NCI-H146 treated with DMSO at 0.1 percent for 48 hours (cell line): Measurements from ENCODE around the gene PLB1.

Experiments
- DNase-seq: peaks from one replicate; lab custom pipeline; 2025; ENCODE audit not compliant: unreplicated experiment; lab: John Stamatoyannopoulos, UW

Gene PLB1

GRCh38 chr2:28496781-28497180 lies 921 bp downstream of the PLB1 start:
- DNase-seq: no peak

- no peak for DNase-seq
These were observed 1.3 kb downstream of the PLB1 start for GRCh38 chr2:28497206-28497605.

GRCh38 chr2:28499282-28499681 lies 3.4 kb downstream of the PLB1 start:
- no peak for DNase-seq

- DNase-seq: no peak
These were observed 9.5 kb downstream of the PLB1 start for GRCh38 chr2:28505361-28505760.

GRCh38 chr2:28506112-28506910 lies 10.5 kb downstream of the PLB1 start:
- DNase-seq: no peak

GRCh38 chr2:28507796-28508764 lies 12.2 kb downstream of the PLB1 start:
- peak; percentile 81 for DNase-seq

- no peak for DNase-seq
These were observed 13.5 kb downstream of the PLB1 start for GRCh38 chr2:28509361-28509760.

GRCh38 chr2:28510184-28510583 lies 14.3 kb downstream of the PLB1 start:
- DNase-seq: no peak

GRCh38 chr2:28511871-28512606 lies 16.2 kb downstream of the PLB1 start:
- no peak for DNase-seq

GRCh38 chr2:28512607-28512965 lies 16.7 kb downstream of the PLB1 start:
- DNase-seq: no peak

- no peak for DNase-seq
These were observed 17.2 kb downstream of the PLB1 start for GRCh38 chr2:28513097-28513496.

GRCh38 chr2:28515176-28515751 lies 19.4 kb downstream of the PLB1 start:
- DNase-seq: no peak

- no peak for DNase-seq
These were observed 20.6 kb downstream of the PLB1 start for GRCh38 chr2:28516430-28516829.

- no peak for DNase-seq
These were observed 21.1 kb downstream of the PLB1 start for GRCh38 chr2:28516950-28517349.

GRCh38 chr2:28521663-28522062 lies 25.8 kb downstream of the PLB1 start:
- no peak for DNase-seq

- DNase-seq: no peak
These were observed 26.6 kb downstream of the PLB1 start for GRCh38 chr2:28522481-28522880.

- DNase-seq: peak; percentile 58
These were observed 28.0 kb downstream of the PLB1 start for GRCh38 chr2:28523902-28524301.

GRCh38 chr2:28525481-28525880 lies 29.6 kb downstream of the PLB1 start:
- no peak for DNase-seq

GRCh38 chr2:28526527-28527132 lies 30.8 kb downstream of the PLB1 start:
- no peak for DNase-seq

- no peak for DNase-seq
These were observed 31.3 kb downstream of the PLB1 start for GRCh38 chr2:28527196-28527595.

- DNase-seq: no peak
These were observed 32.3 kb downstream of the PLB1 start for GRCh38 chr2:28528206-28528605.
